ENCODE results near the gene BLID.

Gene BLID

GRCh38 chr11:122123263-122123929 is 7.4 kb upstream of the BLID start:
- peaks cover 96% of the 10 kb centered on the region for H3K36me3 ChIP-seq (ENCODE audit: low read depth)
- H3K9me3 ChIP-seq (ENCODE audit: severe bottlenecking): no peaks in the 10 kb centered on the region
- ATAC-seq (ENCODE audit: low read depth) (peak; percentile 42; the same call in 1 of the 3 replicates), DNase-seq (ENCODE audit: low spot score) (no peak)
- H3K4me1 ChIP-seq (ENCODE audit: insufficient read depth, poor library complexity, severe bottlenecking): peaks cover 23% of the 10 kb centered on the region
- peak overlapping the region; percentile 39 for H3K27ac ChIP-seq (ENCODE audit: poor library complexity, severe bottlenecking)
- no peaks in the 10 kb centered on the region for H3K27me3 ChIP-seq (ENCODE audit: insufficient read depth, poor library complexity, severe bottlenecking)
- H3K4me3 ChIP-seq (ENCODE audit: severe bottlenecking): no peak overlapping the region
- no peak for TF ChIP-seq CTCF (IDR thresholded peaks at IDR 0.05; ENCODE audit: poor library complexity, severe bottlenecking)

- Histone ChIP-seq H3K36me3 (ENCODE audit: low read depth) (peaks cover 97% of the 10 kb centered on the region), H3K4me3 (ENCODE audit: severe bottlenecking) (no peak overlapping the region), H3K4me1 (ENCODE audit: insufficient read depth, poor library complexity, severe bottlenecking) (peaks cover 23% of the 10 kb centered on the region), H3K27me3 (ENCODE audit: insufficient read depth, poor library complexity, severe bottlenecking) (no peaks in the 10 kb centered on the region), H3K27ac (ENCODE audit: poor library complexity, severe bottlenecking) (peak overlapping the region; percentile 39), H3K9me3 (ENCODE audit: severe bottlenecking) (no peaks in the 10 kb centered on the region)
- no peak for TF ChIP-seq CTCF (IDR thresholded peaks at IDR 0.05; ENCODE audit: poor library complexity, severe bottlenecking)
- DNase-seq (ENCODE audit: low spot score) (no peak), ATAC-seq (ENCODE audit: low read depth) (no peak)
Observed at GRCh38 chr11:122122179-122122578, 6.2 kb upstream of the BLID start.

GRCh38 chr11:122120096-122120495 is 4.1 kb upstream of the BLID start:
- DNase-seq (ENCODE audit: low spot score) (no peak), ATAC-seq (ENCODE audit: low read depth) (no peak)
- TF ChIP-seq CTCF (IDR thresholded peaks at IDR 0.05; ENCODE audit: poor library complexity, severe bottlenecking): no peak
- H3K4me1 ChIP-seq (ENCODE audit: insufficient read depth, poor library complexity, severe bottlenecking): peaks cover 18% of the 10 kb centered on the region
- H3K27ac ChIP-seq (ENCODE audit: poor library complexity, severe bottlenecking): no peak overlapping the region
- no peaks in the 10 kb centered on the region for H3K9me3 ChIP-seq (ENCODE audit: severe bottlenecking)
- no peaks in the 10 kb centered on the region for H3K27me3 ChIP-seq (ENCODE audit: insufficient read depth, poor library complexity, severe bottlenecking)
- no peak overlapping the region for H3K4me3 ChIP-seq (ENCODE audit: severe bottlenecking)
- peaks cover 97% of the 10 kb centered on the region for H3K36me3 ChIP-seq (ENCODE audit: low read depth)

GRCh38 chr11:122116591-122116990 is 576 bp upstream of the BLID start:
- Histone ChIP-seq H3K4me3 (ENCODE audit: severe bottlenecking) (no peak overlapping the region), H3K4me1 (ENCODE audit: insufficient read depth, poor library complexity, severe bottlenecking) (no peaks in the 10 kb centered on the region), H3K27me3 (ENCODE audit: insufficient read depth, poor library complexity, severe bottlenecking) (no peaks in the 10 kb centered on the region), H3K27ac (ENCODE audit: poor library complexity, severe bottlenecking) (no peak overlapping the region), H3K9me3 (ENCODE audit: severe bottlenecking) (no peaks in the 10 kb centered on the region), H3K36me3 (ENCODE audit: low read depth) (peaks cover 92% of the 10 kb centered on the region)
- ATAC-seq (ENCODE audit: low read depth) (no peak), DNase-seq (ENCODE audit: low spot score) (no peak)
- TF ChIP-seq CTCF (IDR thresholded peaks at IDR 0.05; ENCODE audit: poor library complexity, severe bottlenecking): no peak

GRCh38 chr11:122114976-122115375 is 1.0 kb downstream of the BLID start:
- Histone ChIP-seq H3K27me3 (ENCODE audit: insufficient read depth, poor library complexity, severe bottlenecking) (no peaks in the 10 kb centered on the region), H3K36me3 (ENCODE audit: low read depth) (peaks cover 92% of the 10 kb centered on the region), H3K9me3 (ENCODE audit: severe bottlenecking) (no peaks in the 10 kb centered on the region), H3K4me1 (ENCODE audit: insufficient read depth, poor library complexity, severe bottlenecking) (no peaks in the 10 kb centered on the region), H3K4me3 (ENCODE audit: severe bottlenecking) (no peak overlapping the region), H3K27ac (ENCODE audit: poor library complexity, severe bottlenecking) (no peak overlapping the region)
- no peak for TF ChIP-seq CTCF (IDR thresholded peaks at IDR 0.05; ENCODE audit: poor library complexity, severe bottlenecking)
- ATAC-seq (ENCODE audit: low read depth) (no peak), DNase-seq (ENCODE audit: low spot score) (no peak)
